GM12878 (cell line): ENCODE results near the gene TAS1R2. TPM values are rescaled to one million over a fixed set of nuclear protein-coding genes. Genes with fewer than 3 reads are reported as not detected.

Source experiments
- BCL3 ChIP-seq: IDR thresholded peaks from 2 replicates; pipeline ENCODE4 v1.6.1; 2011; ENCODE audit warnings: borderline replicate concordance, low read depth, mild to moderate bottlenecking, moderate library complexity, low read length; ENCODE audit not compliant: insufficient read depth, poor library complexity, severe bottlenecking
- NFXL1 ChIP-seq: fragments of 450-650 bp; IDR thresholded peaks from 2 replicates; pipeline ENCODE4 v1.6.1; 2017; ENCODE audit warnings: antibody characterized with exemption, mild to moderate bottlenecking, borderline replicate concordance
- polyA plus RNA-seq, 11 experiments: library from polyadenylated mRNA; depleted of rRNA in 4 of 11; unstranded in 6 of 11; stranded (reverse) in 5 of 11; fragments of >200 nt; fragmentation: Nextera tagmentation in 4 of 11; fragmentation: Illumina TruSeq in 1 of 11; extraction: Ambion mirVana in 4 of 11; extraction: Trizol in 1 of 11; gene quantifications; 1 replicate in 1 of 11; 2 replicates in 10 of 11; pipeline versions ENCODE4 v1.2.1 to v1.2.3, GENCODE V29; 2011 to 2016; ENCODE audit warnings: inconsistent platforms in 2 of 11, missing spikeins in 2 of 11, low read depth in 1 of 11
- total RNA-seq, 4 experiments: library from RNA; depleted of rRNA in 3 of 4; stranded (reverse); fragments of >200 nt in 3 of 4; fragmentation: Illumina TruSeq in 1 of 4; extraction: Trizol in 1 of 4; gene quantifications; 2 replicates each; pipeline versions ENCODE4 v1.2.1 to v1.2.3, GENCODE V29; 2013 to 2021
- TF ChIP-seq, protein P1 (sequence below): fragments of 450-650 bp; IDR thresholded peaks from 2 replicates; pipeline ENCODE4 v1.6.1; 2017; ENCODE audit warnings: antibody characterized with exemption, mild to moderate bottlenecking, moderate library complexity
- TF ChIP-seq, protein P2 (sequence below): fragments of 450-650 bp; formaldehyde crosslinking; IDR thresholded peaks from 2 replicates; pipeline ENCODE4 v1.5.0; 2022; ENCODE audit warnings: mild to moderate bottlenecking, missing genetic modification characterization

Gene TAS1R2
- total and polyA plus RNA-seq, 10 of the 15 experiments (the other 5 are each of a cell fraction or from before 2014, with no cell fraction given) = not detected

DNA sequence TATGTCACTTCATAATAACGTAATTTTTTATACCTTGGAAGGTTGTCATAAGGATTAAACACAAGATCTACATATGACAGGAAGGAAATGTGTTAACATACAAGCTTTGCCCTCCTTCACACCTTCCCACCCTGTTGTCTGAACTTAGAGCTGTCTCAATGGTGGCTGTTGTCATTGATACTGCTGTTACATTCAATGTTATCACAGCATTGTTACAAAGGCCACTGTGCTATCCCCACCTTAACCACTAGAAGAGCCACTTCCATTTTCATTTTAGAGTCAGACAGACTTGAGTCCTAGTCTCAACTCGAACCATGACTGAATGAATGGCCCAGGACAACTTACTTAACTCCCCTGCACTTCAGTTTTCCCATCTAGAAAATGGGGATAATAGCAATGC, 31.2 kb downstream of the TAS1R2 start (continued):
- TF ChIP-seq, protein P1, sequence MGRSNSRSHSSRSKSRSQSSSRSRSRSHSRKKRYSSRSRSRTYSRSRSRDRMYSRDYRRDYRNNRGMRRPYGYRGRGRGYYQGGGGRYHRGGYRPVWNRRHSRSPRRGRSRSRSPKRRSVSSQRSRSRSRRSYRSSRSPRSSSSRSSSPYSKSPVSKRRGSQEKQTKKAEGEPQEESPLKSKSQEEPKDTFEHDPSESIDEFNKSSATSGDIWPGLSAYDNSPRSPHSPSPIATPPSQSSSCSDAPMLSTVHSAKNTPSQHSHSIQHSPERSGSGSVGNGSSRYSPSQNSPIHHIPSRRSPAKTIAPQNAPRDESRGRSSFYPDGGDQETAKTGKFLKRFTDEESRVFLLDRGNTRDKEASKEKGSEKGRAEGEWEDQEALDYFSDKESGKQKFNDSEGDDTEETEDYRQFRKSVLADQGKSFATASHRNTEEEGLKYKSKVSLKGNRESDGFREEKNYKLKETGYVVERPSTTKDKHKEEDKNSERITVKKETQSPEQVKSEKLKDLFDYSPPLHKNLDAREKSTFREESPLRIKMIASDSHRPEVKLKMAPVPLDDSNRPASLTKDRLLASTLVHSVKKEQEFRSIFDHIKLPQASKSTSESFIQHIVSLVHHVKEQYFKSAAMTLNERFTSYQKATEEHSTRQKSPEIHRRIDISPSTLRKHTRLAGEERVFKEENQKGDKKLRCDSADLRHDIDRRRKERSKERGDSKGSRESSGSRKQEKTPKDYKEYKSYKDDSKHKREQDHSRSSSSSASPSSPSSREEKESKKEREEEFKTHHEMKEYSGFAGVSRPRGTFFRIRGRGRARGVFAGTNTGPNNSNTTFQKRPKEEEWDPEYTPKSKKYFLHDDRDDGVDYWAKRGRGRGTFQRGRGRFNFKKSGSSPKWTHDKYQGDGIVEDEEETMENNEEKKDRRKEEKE = no peak
- TF ChIP-seq BCL3 (no peak), NFXL1 (no peak)
- TF ChIP-seq, protein P2, sequence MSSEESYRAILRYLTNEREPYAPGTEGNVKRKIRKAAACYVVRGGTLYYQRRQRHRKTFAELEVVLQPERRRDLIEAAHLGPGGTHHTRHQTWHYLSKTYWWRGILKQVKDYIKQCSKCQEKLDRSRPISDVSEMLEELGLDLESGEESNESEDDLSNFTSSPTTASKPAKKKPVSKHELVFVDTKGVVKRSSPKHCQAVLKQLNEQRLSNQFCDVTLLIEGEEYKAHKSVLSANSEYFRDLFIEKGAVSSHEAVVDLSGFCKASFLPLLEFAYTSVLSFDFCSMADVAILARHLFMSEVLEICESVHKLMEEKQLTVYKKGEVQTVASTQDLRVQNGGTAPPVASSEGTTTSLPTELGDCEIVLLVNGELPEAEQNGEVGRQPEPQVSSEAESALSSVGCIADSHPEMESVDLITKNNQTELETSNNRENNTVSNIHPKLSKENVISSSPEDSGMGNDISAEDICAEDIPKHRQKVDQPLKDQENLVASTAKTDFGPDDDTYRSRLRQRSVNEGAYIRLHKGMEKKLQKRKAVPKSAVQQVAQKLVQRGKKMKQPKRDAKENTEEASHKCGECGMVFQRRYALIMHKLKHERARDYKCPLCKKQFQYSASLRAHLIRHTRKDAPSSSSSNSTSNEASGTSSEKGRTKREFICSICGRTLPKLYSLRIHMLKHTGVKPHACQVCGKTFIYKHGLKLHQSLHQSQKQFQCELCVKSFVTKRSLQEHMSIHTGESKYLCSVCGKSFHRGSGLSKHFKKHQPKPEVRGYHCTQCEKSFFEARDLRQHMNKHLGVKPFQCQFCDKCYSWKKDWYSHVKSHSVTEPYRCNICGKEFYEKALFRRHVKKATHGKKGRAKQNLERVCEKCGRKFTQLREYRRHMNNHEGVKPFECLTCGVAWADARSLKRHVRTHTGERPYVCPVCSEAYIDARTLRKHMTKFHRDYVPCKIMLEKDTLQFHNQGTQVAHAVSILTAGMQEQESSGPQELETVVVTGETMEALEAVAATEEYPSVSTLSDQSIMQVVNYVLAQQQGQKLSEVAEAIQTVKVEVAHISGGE (CRISPR knock-in tag) = no peak
